Sigmoid colon (tissue), 4 donors: ENCODE results near the gene SPTBN2.

Experiments
- CTCF ChIP-seq, 4 experiments: fragments of 450-650 bp in 3 of 4; fragments of 200-600 bp in 1 of 4; IDR thresholded peaks; one replicate each; pipeline ENCODE4 v1.5.1; 2016 to 2019; ENCODE audit warnings: antibody characterized with exemption in 4 of 4, mild to moderate bottlenecking in 3 of 4, moderate library complexity in 2 of 4
- POLR2A ChIP-seq, 2 donors: fragments of 450-650 bp; IDR thresholded peaks; one replicate each; pipeline ENCODE4 v1.6.1; 2016; ENCODE audit warnings: antibody characterized with exemption in 2 of 2, mild to moderate bottlenecking in 2 of 2, moderate library complexity in 2 of 2
- POLR2AphosphoS5 ChIP-seq, 4 donors: sonication (generic); formaldehyde crosslinking; IDR thresholded peaks; one replicate each; pipeline ENCODE4 v1.6.1; 2017; ENCODE audit warnings: antibody characterized with exemption in 4 of 4

DNA sequence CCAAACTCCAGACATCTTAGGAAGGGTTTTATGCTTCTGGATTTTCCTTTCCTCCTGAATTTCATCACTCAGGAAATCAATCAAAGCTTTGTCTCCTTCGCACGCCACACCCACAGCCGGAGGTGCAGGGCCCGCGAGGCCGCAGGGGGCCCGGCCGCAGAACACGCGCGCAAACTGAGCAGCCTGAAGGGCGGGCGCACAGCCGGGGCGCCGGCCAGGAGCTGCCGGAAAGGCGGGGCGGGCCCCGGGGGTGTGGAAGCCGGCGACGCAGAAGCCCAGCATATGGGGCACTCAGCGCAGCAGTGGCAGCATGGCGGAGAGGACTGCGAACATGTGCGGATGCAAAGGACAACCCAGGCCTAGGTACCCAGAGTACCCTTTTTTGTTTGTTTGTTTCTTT lies 33.1 kb upstream of the SPTBN2 start:
- TF ChIP-seq CTCF (IDR thresholded peaks at IDR 0.05) (no peak), POLR2A (IDR thresholded peaks at IDR 0.05) (no peak), POLR2AphosphoS5 (IDR thresholded peaks at IDR 0.05) (no peak)
